Measurements from ENCODE around the gene PRELP.

DNA sequence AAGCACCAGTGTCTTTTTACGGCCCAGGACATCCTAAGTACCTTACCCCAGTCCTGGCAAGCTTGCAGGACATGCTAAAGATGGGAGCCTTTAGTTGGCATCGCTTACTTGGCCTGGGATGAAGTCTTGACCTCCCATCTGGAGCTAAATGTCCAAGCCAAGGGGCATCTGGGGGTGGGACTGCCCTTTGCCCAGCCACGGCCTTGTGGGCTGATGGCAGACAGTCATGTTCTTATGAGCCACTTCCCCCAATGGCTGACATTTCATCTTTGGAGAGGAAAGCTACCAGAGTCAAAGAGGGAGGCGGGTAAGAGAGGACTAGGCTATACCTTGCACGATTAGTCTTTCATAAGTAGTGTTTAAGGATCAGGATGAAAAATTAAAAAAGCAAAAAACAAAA is 50.5 kb downstream of the PRELP start:
- TF ChIP-seq POLR2A (IDR thresholded peaks at IDR 0.05; ENCODE audit: control extremely low read depth in 1 of 2, low read depth in 2 of 2, low read length in 2 of 2) (no peak), TAF1 (IDR thresholded peaks at IDR 0.05; ENCODE audit: low read depth, low read length) (no peak), GABPA (IDR thresholded peaks at IDR 0.05; ENCODE audit: borderline replicate concordance, insufficient read depth, low read length) (no peak), NANOG (IDR thresholded peaks at IDR 0.05; ENCODE audit: insufficient read depth, low read depth, low read length, poor library complexity, severe bottlenecking) (no peak)
